MG63 (cell line): ENCODE data around the gene PPARG. TPM values are rescaled to one million over a fixed set of nuclear protein-coding genes. Genes with fewer than 3 reads are reported as not detected.
"Not testable (repeated sequence)": the region's sequence is repeated elsewhere in the genome, so short reads cannot be mapped to it uniquely, and the experiment has no call there.

Source experiments
- DNase-seq: peaks from one replicate; pipeline ENCODE4 v3.0.0-alpha.2; 2020
- H3K27me3 ChIP-seq: fragments of 250-450 bp; sonication (Bioruptor Pico); 2 replicates; pipeline ENCODE4 v1.5.1; 2020; ENCODE audit warnings: mild to moderate bottlenecking, moderate library complexity
- H3K36me3 ChIP-seq: fragments of 250-450 bp; sonication (Bioruptor Pico); 2 replicates; pipeline ENCODE4 v1.5.1; 2020; ENCODE audit warnings: mild to moderate bottlenecking, moderate library complexity
- H3K4me3 ChIP-seq: fragments of 250-450 bp; sonication (Bioruptor Pico); 2 replicates; pipeline ENCODE4 v1.5.1; 2020; ENCODE audit warnings: mild to moderate bottlenecking, moderate library complexity
- H3K9me3 ChIP-seq: fragments of 250-450 bp; sonication (Bioruptor Pico); 2 replicates; pipeline ENCODE4 v1.5.1; 2020; ENCODE audit warnings: mild to moderate bottlenecking, moderate library complexity
- total RNA-seq: library from RNA; depleted of rRNA; stranded (reverse); fragments of >200 nt; shearing (Covaris generic); gene quantifications from 2 replicates; pipeline ENCODE4 v1.2.3, GENCODE V29; 2014; ENCODE audit warnings: low replicate concordance

The PPARG gene
- total RNA-seq, 1 experiment from 2014 or later = 7.2 TPM

GRCh38 chr3:12465836-12466225 lies 177.0 kb downstream of the PPARG start:
- DNase-seq = no peak
- Histone ChIP-seq H3K4me3 (no peak overlapping the region), H3K27me3 (no peaks in the 10 kb centered on the region), H3K36me3 (no peaks in the 10 kb centered on the region), H3K9me3 (no peaks in the 10 kb centered on the region)

GRCh38 chr3:12467746-12468145 lies 178.9 kb downstream of the PPARG start:
- H3K36me3 ChIP-seq = no peaks in the 10 kb centered on the region
- H3K9me3 ChIP-seq = no peaks in the 10 kb centered on the region
- no peak overlapping the region for H3K4me3 ChIP-seq
- DNase-seq = no peak
- no peaks in the 10 kb centered on the region for H3K27me3 ChIP-seq

GRCh38 chr3:12468276-12468675 lies 179.4 kb downstream of the PPARG start:
- no peaks in the 10 kb centered on the region for H3K36me3 ChIP-seq

GRCh38 chr3:12468757-12469156 lies 179.9 kb downstream of the PPARG start:
- no peak overlapping the region for H3K4me3 ChIP-seq
- no peak for DNase-seq
- no peaks in the 10 kb centered on the region for H3K27me3 ChIP-seq
- H3K9me3 ChIP-seq = no peaks in the 10 kb centered on the region
- H3K36me3 ChIP-seq = no peaks in the 10 kb centered on the region

More at GRCh38 chr3:12468276-12468675, 179.4 kb downstream of the PPARG start:
- no peaks in the 10 kb centered on the region for H3K9me3 ChIP-seq
- H3K27me3 ChIP-seq = no peaks in the 10 kb centered on the region
- H3K4me3 ChIP-seq = no peak overlapping the region
- DNase-seq = no peak

GRCh38 chr3:12469222-12469621 lies 180.4 kb downstream of the PPARG start:
- not testable (repeated sequence) for H3K36me3 ChIP-seq, H3K9me3 ChIP-seq, H3K4me3 ChIP-seq, DNase-seq, H3K27me3 ChIP-seq

- no peaks in the 10 kb centered on the region for H3K27me3 ChIP-seq
- no peaks in the 10 kb centered on the region for H3K9me3 ChIP-seq
- no peak for DNase-seq
- no peaks in the 10 kb centered on the region for H3K36me3 ChIP-seq
- H3K4me3 ChIP-seq = no peak overlapping the region
These were observed 181.2 kb downstream of the PPARG start for GRCh38 chr3:12470111-12470510.

- Histone ChIP-seq H3K36me3 (no peaks in the 10 kb centered on the region), H3K4me3 (no peak overlapping the region), H3K9me3 (no peaks in the 10 kb centered on the region), H3K27me3 (no peaks in the 10 kb centered on the region)
- no peak for DNase-seq
These were observed 181.8 kb downstream of the PPARG start for GRCh38 chr3:12470680-12471079.

GRCh38 chr3:12471241-12471640 lies 182.4 kb downstream of the PPARG start:
- no peaks in the 10 kb centered on the region for H3K36me3 ChIP-seq
- H3K9me3 ChIP-seq = no peaks in the 10 kb centered on the region
- no peak overlapping the region for H3K4me3 ChIP-seq
- no peak for DNase-seq
- H3K27me3 ChIP-seq = no peaks in the 10 kb centered on the region

GRCh38 chr3:12472000-12472610 lies 183.2 kb downstream of the PPARG start:
- DNase-seq = no peak
- Histone ChIP-seq H3K27me3 (no peaks in the 10 kb centered on the region), H3K9me3 (no peaks in the 10 kb centered on the region), H3K4me3 (no peak overlapping the region), H3K36me3 (no peaks in the 10 kb centered on the region)

GRCh38 chr3:12472796-12473195 lies 183.9 kb downstream of the PPARG start:
- Histone ChIP-seq H3K27me3 (no peaks in the 10 kb centered on the region), H3K9me3 (no peaks in the 10 kb centered on the region), H3K4me3 (no peak overlapping the region), H3K36me3 (no peaks in the 10 kb centered on the region)
- DNase-seq = no peak

- Histone ChIP-seq H3K9me3 (no peaks in the 10 kb centered on the region), H3K4me3 (no peak overlapping the region), H3K27me3 (no peaks in the 10 kb centered on the region), H3K36me3 (no peaks in the 10 kb centered on the region)
- no peak for DNase-seq
These were observed 184.6 kb downstream of the PPARG start for GRCh38 chr3:12473511-12473910.

- no peak for DNase-seq
- Histone ChIP-seq H3K4me3 (no peak overlapping the region), H3K36me3 (no peaks in the 10 kb centered on the region), H3K27me3 (no peaks in the 10 kb centered on the region), H3K9me3 (no peaks in the 10 kb centered on the region)
These were observed 187.5 kb downstream of the PPARG start for GRCh38 chr3:12476238-12476897.

- no peak for DNase-seq
- H3K9me3 ChIP-seq = no peaks in the 10 kb centered on the region
- no peaks in the 10 kb centered on the region for H3K36me3 ChIP-seq
- H3K4me3 ChIP-seq = no peak overlapping the region
- no peaks in the 10 kb centered on the region for H3K27me3 ChIP-seq
These were observed 188.4 kb downstream of the PPARG start for GRCh38 chr3:12477256-12477655.

GRCh38 chr3:12478326-12478725 lies 189.5 kb downstream of the PPARG start:
- no peaks in the 10 kb centered on the region for H3K27me3 ChIP-seq
- no peaks in the 10 kb centered on the region for H3K9me3 ChIP-seq
- no peak overlapping the region for H3K4me3 ChIP-seq
- no peak for DNase-seq
- no peaks in the 10 kb centered on the region for H3K36me3 ChIP-seq

- not testable (repeated sequence) for H3K36me3 ChIP-seq, DNase-seq, H3K27me3 ChIP-seq, H3K4me3 ChIP-seq, H3K9me3 ChIP-seq
These were observed 190.3 kb downstream of the PPARG start for GRCh38 chr3:12479198-12479597.

GRCh38 chr3:12479919-12480427 lies 191.1 kb downstream of the PPARG start:
- Histone ChIP-seq H3K27me3 (no peaks in the 10 kb centered on the region), H3K4me3 (no peak overlapping the region), H3K36me3 (no peaks in the 10 kb centered on the region), H3K9me3 (no peaks in the 10 kb centered on the region)
- no peak for DNase-seq

GRCh38 chr3:12483410-12483809 lies 194.5 kb downstream of the PPARG start:
- Histone ChIP-seq H3K9me3 (no peaks in the 10 kb centered on the region), H3K36me3 (no peaks in the 10 kb centered on the region), H3K4me3 (no peak overlapping the region; the same call in 1 of the 2 replicates), H3K27me3 (no peaks in the 10 kb centered on the region)
- no peak for DNase-seq

- Histone ChIP-seq H3K4me3 (peak overlapping the region; percentile 80), H3K27me3 (no peaks in the 10 kb centered on the region), H3K36me3 (no peaks in the 10 kb centered on the region), H3K9me3 (no peaks in the 10 kb centered on the region)
- no peak for DNase-seq
These were observed 195.0 kb downstream of the PPARG start for GRCh38 chr3:12483872-12484197.
